Measurements from ENCODE around the gene CROCC. TPM values are rescaled to one million over a fixed set of nuclear protein-coding genes. Genes with fewer than 3 reads are reported as not detected.
"Not testable (repeated sequence)": the region's sequence is repeated elsewhere in the genome, so short reads cannot be mapped to it uniquely, and the experiment has no call there.

CROCC gene
- total RNA-seq, 1 donor from 2014 or later, result 8.9 TPM

DNA sequence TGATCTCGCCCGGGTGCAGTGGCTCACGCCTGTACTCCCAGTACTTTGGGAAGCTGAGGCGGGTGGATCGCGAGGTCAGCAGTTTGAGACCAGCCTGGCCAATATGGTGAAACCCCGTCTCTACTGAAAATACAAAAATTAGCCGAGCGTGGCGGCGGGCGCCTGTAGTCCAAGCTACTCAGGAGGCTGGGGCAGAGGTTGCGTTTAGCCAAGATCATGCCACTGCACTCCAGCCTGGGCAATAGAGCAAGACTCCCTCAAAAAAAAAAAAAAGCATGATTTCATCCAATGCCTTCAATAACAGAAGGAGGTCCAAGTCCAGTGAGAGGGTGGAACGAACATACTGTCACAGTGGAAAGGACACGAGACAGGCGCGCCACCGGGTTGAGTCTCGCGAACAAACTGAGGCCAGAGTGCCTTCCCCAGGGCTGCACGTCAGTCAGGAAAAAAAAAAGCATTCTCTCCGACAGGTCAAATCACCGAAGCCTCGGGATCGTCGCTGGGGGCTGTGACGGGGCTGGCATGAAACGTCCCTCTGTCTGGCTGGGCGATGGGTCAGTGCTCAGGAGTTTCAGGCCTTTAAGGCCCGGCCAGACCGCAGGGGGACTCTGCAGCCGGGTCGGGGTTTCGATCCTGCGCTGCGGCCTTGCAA lies 8.4 kb upstream of the CROCC start:
- Histone ChIP-seq H3K4me3 (peak overlapping the region; percentile 93), H3K27ac (replicated peaks) (peak overlapping the region; percentile 90), H3K27me3 (ENCODE audit: low read depth) (no peaks in the 10 kb centered on the region), H3K4me1 (peaks cover 18% of the 10 kb centered on the region), H3K36me3 (no peaks in the 10 kb centered on the region), H3K9me3 (replicated peaks) (no peaks in the 10 kb centered on the region)
- TF ChIP-seq, protein P1, sequence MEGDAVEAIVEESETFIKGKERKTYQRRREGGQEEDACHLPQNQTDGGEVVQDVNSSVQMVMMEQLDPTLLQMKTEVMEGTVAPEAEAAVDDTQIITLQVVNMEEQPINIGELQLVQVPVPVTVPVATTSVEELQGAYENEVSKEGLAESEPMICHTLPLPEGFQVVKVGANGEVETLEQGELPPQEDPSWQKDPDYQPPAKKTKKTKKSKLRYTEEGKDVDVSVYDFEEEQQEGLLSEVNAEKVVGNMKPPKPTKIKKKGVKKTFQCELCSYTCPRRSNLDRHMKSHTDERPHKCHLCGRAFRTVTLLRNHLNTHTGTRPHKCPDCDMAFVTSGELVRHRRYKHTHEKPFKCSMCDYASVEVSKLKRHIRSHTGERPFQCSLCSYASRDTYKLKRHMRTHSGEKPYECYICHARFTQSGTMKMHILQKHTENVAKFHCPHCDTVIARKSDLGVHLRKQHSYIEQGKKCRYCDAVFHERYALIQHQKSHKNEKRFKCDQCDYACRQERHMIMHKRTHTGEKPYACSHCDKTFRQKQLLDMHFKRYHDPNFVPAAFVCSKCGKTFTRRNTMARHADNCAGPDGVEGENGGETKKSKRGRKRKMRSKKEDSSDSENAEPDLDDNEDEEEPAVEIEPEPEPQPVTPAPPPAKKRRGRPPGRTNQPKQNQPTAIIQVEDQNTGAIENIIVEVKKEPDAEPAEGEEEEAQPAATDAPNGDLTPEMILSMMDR (IDR thresholded peaks at IDR 0.05; ENCODE audit: borderline replicate concordance), result no peak
- intact Hi-C loops (cut with micrococcal nuclease), result no loop called here
- DNase-seq, result peak; percentile 19

DNA sequence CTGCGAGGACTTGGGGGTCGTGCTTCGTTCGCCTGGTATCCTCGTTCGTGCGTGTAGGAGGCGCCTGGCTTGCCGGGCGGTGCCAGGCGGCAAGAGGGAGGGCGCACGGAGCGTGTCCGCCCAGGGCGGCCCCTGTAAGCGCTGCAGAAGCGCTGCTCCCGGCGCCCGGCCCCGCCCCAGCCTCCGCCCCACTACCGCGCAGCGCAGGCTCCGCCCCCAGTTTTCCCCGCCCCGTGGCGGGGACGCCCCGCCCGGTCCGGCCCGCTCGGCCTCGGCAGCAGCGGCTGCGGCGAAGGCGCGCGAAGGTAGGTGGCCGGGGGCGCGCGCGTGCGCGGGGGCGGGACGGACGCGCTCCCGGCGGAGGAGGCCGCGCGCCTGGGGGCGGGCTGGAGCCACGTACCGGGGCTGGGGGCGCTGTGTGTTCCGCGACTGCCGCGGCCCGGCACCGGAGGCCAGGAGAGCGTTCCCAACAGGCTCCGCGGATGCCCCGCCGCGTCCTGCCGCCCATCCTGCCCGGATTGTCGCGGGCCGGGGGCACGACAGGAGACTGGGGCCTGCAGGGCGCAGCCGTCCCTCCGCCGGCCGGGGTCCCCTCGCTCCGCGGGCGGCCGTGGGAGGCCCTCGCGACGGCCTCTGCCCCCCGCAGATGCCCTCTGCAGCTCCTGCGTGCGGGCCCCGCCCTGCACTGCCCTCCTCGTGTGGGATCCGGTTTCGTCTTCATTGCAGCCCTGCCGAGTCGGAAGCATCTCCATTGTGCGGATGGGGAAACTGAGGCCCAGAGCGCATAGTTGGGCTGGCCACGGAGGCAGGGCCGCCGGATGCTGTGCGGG lies 7.7 kb upstream of the CROCC start:
- H3K27me3 ChIP-seq (ENCODE audit: low read depth), result no peaks in the 10 kb centered on the region
- H3K9me3 ChIP-seq (replicated peaks), result no peaks in the 10 kb centered on the region
- intact Hi-C loops (cut with micrococcal nuclease), result no loop called here
- H3K4me3 ChIP-seq, result peak overlapping the region; percentile 93
- TF ChIP-seq, protein P1 (IDR thresholded peaks at IDR 0.05; ENCODE audit: borderline replicate concordance), result no peak
- peaks cover 18% of the 10 kb centered on the region for H3K4me1 ChIP-seq
- H3K36me3 ChIP-seq, result no peaks in the 10 kb centered on the region
- peak; percentile 90 for DNase-seq
- peak overlapping the region; percentile 90 for H3K27ac ChIP-seq (replicated peaks)

DNA sequence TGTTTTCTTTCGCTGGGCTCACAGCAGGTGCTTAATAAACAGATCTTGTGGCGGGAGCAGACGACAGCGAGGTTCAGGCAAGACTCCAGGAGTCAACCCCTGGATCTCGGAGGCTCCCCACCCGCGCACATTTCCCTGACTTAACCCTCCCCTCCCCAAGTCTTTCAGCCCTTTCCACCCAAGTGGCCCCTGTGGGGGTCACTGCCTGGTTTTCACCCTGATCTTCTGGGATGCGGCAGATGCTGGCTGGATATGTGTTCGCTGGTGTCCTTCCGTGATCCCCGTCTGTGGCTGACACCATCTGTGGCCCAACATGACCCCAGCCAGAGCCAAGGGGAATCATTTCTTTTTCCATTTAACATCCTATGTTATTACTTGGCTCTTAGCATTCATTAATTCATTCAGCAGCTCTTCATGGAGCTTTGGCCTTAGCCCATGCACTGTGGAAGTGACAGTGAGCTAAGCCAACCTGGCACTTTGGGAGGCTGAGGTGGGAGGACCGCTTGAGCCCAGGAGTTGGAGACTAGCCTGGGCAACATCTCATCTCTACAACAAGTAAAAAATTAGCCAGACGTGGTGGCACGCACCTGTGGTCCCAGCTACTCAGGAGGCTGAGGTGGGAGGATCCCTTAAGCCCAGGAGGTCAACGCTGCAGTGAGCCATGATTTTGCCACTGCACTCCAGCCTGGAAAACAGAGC lies 6.7 kb upstream of the CROCC start:
- H3K9me3 ChIP-seq (replicated peaks); H3K27me3 ChIP-seq (ENCODE audit: low read depth); H3K36me3 ChIP-seq; intact Hi-C loops (cut with micrococcal nuclease): not testable (repeated sequence)
- peak; percentile 11 for DNase-seq
- Histone ChIP-seq H3K4me3 (peak overlapping the region; percentile 93), H3K27ac (replicated peaks) (peak overlapping the region; percentile 90), H3K4me1 (peaks cover 18% of the 10 kb centered on the region)

DNA sequence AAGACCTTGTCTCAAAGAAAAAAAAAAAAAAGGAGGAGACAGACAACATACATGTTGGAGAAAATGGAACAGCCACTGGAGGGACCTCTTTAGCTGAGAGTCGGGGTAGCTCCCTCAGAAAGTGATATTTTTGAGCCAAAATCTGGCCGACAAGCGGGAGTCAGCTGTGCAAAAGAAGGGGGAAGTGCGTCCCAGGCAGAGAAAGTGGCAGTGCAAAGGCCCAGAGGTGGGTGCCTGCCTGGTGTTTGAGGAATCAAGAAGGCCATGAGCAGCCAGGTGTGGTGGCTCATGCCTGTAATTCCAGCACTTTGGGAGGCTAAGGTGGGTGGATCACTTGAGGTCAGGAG lies 6.1 kb upstream of the CROCC start:
- intact Hi-C loops (cut with micrococcal nuclease), result no loop called here
- no peak for DNase-seq

DNA sequence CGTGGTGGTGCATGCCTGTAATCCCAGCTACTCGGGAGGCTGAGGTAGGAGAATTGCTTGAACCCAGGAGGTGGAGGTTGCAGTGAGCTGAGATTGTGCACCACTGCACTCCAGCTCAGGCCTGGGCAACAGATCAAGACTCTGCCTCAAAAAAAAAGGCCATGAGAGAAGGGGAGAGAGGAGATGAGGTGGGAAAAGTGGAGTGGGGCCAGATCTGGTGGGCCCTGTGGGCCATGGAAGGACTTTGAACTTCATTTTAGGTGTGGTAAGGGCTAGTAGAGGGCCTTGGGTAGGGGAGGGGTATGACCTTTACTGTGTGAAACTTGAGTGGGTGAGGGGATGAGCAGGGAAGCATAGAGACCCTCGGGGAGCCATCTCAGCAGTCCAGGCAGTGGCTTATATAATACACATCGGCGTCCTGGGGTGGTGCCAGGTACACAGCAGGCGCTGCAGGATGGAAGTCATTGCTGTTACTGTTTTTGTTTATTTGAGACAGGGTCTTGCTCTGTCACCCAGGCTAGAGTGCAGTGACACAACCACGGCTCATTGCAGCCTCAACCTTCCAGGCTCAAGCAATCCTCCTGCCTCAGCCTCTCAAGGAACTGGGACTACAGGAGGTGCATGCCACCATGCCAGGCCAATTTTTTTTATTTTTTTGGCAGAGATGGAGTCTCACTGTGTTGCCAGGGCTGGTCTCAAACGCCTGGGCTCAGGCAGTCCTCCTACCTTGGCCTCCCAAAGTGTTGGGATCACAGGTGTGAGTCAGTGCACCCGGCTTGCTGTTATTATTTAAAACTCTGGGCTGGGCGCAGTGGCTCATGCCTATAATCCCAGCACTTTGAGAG lies 5.5 kb upstream of the CROCC start:
- intact Hi-C loops (cut with micrococcal nuclease); H3K27me3 ChIP-seq (ENCODE audit: low read depth); DNase-seq; H3K36me3 ChIP-seq; H3K4me3 ChIP-seq; H3K27ac ChIP-seq (replicated peaks); H3K9me3 ChIP-seq (replicated peaks): not testable (repeated sequence)
- peaks cover 20% of the 10 kb centered on the region for H3K4me1 ChIP-seq

More for the DNA sequence above, 6.1 kb upstream of the CROCC start:
- Histone ChIP-seq H3K4me3 (no peak overlapping the region), H3K4me1 (peaks cover 18% of the 10 kb centered on the region), H3K9me3 (replicated peaks) (no peaks in the 10 kb centered on the region), H3K27me3 (ENCODE audit: low read depth) (no peaks in the 10 kb centered on the region), H3K36me3 (no peaks in the 10 kb centered on the region), H3K27ac (replicated peaks) (no peak overlapping the region)
- TF ChIP-seq, protein P1 (IDR thresholded peaks at IDR 0.05; ENCODE audit: borderline replicate concordance), result no peak

DNA sequence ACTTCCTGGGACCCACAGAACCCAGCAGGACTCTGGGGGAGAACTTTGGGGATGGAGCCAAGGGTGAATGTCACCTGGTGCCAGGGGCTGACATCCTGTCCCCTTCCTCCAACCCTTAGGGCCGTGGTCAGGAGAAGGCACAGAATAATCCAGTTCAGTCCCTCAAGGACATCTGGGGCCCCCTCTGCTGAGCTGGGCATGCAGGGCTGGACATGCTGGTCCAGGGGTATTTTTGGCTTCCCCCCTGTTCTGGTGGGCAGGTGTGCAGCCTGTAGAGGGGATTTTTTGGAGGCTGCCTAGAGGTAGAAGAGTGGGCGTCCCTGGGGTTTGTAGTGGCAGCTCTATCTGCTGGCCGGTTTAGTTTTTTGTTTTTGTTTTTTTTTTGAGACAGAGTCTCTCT lies 3.4 kb upstream of the CROCC start:
- Histone ChIP-seq H3K4me1 (peaks cover 24% of the 10 kb centered on the region), H3K27me3 (ENCODE audit: low read depth) (no peaks in the 10 kb centered on the region), H3K36me3 (no peaks in the 10 kb centered on the region), H3K27ac (replicated peaks) (no peak overlapping the region), H3K9me3 (replicated peaks) (no peaks in the 10 kb centered on the region), H3K4me3 (no peak overlapping the region)
- intact Hi-C loops (cut with micrococcal nuclease), result no loop called here
- TF ChIP-seq, protein P1 (IDR thresholded peaks at IDR 0.05; ENCODE audit: borderline replicate concordance), result no peak
- no peak for DNase-seq

DNA sequence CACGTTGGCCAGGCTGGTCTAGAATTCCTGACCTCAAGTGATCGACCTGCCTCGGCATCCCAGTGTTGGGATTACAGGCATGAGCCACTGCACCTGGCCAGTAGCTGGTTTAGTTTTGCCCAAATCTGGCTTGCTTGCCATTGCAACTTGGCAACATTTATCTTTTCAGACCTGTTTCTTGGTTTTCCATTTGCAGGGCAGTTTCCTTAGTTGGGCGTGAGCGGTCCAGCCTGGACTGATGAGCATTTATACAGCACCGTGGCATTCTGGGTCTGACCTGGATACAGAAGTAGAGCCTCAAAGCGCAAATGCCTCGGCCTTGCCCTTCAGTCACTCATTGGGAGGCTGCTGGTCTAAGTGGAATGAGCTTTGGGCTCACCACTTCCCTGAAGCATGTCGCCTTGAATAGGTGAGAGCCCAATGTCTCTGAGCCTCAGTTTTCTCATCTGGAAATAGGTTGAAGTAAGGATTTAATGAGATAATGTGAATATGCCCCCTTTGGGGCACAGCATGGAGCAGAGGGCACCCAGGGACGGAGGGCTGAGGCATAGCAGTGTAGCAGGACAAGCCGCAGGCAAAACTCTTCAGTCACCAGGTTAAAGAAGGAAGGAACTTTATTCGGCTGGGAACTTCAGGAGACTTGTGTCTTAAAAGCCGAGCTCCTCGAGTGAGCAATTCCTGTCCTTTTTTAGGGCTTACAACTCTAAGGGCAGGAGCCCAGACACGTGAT lies 2.6 kb upstream of the CROCC start:
- H3K36me3 ChIP-seq; H3K4me3 ChIP-seq; DNase-seq; intact Hi-C loops (cut with micrococcal nuclease); H3K27me3 ChIP-seq (ENCODE audit: low read depth); H3K27ac ChIP-seq (replicated peaks); H3K9me3 ChIP-seq (replicated peaks): not testable (repeated sequence)
- peaks cover 21% of the 10 kb centered on the region for H3K4me1 ChIP-seq
